ENCODE results near the gene SPATA2L. TPM values are rescaled to one million over a fixed set of nuclear protein-coding genes. Genes with fewer than 3 reads are reported as not detected.

SPATA2L gene
- polyA plus RNA-seq, 1 donor (not counting 4 experiments of a cell fraction or from before 2014, with no cell fraction given) = 1.7 TPM

DNA sequence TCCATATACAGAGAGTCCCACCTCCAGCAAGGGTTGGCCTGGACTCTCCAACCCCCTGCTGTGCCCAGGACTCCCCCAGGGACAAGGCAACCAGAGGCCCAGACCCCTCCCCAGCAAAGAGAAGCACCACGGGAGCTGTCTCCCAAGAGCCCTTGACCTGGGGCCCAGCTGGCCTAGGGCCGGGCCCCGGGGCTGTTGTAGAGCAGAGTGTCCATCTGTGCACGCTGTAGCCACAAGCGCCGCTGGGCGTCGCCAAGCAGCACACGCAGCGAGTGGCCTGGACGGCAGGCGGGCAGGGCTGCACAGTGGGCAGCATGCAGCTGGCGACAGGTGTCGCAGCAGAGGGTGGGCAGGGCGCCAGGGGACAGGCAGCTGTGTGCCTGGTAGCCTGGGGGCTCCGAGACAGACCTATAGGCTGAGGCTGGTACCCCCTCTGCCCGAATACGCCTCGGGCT, 4.3 kb downstream of the SPATA2L start:
- Histone ChIP-seq H3K4me2 (ENCODE audit: control insufficient read depth, extremely low read depth, insufficient read depth, low read depth, low read length) (no peak overlapping the region), H3K36me3 (ENCODE audit: control insufficient read depth in 2 of 2, extremely low read depth in 1 of 2, insufficient read depth in 2 of 2, low read length in 2 of 2) (peaks cover 22 to 23% of the 10 kb centered on the region in 2 experiments), H2AFZ (ENCODE audit: control insufficient read depth, low read length) (no peak overlapping the region), H3K27me3 (ENCODE audit: control insufficient read depth, extremely low read depth, insufficient read depth, low read length) (no peaks in the 10 kb centered on the region), H3K9me1 (ENCODE audit: control insufficient read depth, extremely low read depth, insufficient read depth, low read length) (no peaks in the 10 kb centered on the region), H3K9me3 (ENCODE audit: control insufficient read depth, low read depth, low read length) (no peaks in the 10 kb centered on the region), H3K9ac (ENCODE audit: control insufficient read depth, extremely low read depth, insufficient read depth, low read length) (no peak overlapping the region), H3K27ac (ENCODE audit: control insufficient read depth, insufficient read depth, low read length) (no peak overlapping the region), H3K4me1 (ENCODE audit: control insufficient read depth, extremely low read depth, insufficient read depth, low read length) (peaks cover 10% of the 10 kb centered on the region), H3K4me3 (ENCODE audit: control insufficient read depth in 2 of 3, extremely low read depth in 1 of 3, insufficient read depth in 2 of 3, low read depth in 1 of 3, low read length in 3 of 3) (no peak overlapping the region), H3K79me2 (ENCODE audit: control insufficient read depth, insufficient read depth, low read length) (no peaks in the 10 kb centered on the region), H4K20me1 (ENCODE audit: control insufficient read depth, extremely low read depth, insufficient read depth, low read length) (no peaks in the 10 kb centered on the region)
- dilution Hi-C loops (cut with MboI; ENCODE audit: extremely low pct_ligation_motif_present, low sequenced_read_pairs) = no loop called here
- FAIRE-seq (no peak), DNase-seq (ENCODE audit: low read depth, low spot score) (no peak)
- TF ChIP-seq, protein P1, sequence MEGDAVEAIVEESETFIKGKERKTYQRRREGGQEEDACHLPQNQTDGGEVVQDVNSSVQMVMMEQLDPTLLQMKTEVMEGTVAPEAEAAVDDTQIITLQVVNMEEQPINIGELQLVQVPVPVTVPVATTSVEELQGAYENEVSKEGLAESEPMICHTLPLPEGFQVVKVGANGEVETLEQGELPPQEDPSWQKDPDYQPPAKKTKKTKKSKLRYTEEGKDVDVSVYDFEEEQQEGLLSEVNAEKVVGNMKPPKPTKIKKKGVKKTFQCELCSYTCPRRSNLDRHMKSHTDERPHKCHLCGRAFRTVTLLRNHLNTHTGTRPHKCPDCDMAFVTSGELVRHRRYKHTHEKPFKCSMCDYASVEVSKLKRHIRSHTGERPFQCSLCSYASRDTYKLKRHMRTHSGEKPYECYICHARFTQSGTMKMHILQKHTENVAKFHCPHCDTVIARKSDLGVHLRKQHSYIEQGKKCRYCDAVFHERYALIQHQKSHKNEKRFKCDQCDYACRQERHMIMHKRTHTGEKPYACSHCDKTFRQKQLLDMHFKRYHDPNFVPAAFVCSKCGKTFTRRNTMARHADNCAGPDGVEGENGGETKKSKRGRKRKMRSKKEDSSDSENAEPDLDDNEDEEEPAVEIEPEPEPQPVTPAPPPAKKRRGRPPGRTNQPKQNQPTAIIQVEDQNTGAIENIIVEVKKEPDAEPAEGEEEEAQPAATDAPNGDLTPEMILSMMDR (optimal IDR thresholded peaks at IDR 0.05 in 1 of 3, IDR thresholded peaks at IDR 0.05 in 1 of 3, conservative IDR thresholded peaks at IDR 0.05 in 1 of 3; ENCODE audit: extremely low read depth in 1 of 3, insufficient read depth in 2 of 3, low read length in 3 of 3) = no peak
- TF ChIP-seq EZH2 (IDR thresholded peaks at IDR 0.05; ENCODE audit: low read length) = no peak

GRCh38 chr16:89696670-89697128, 4.8 kb downstream of the SPATA2L start:
- no peaks in the 10 kb centered on the region for H3K27me3 ChIP-seq (ENCODE audit: control insufficient read depth, extremely low read depth, insufficient read depth, low read length)
- TF ChIP-seq, protein P1 (optimal IDR thresholded peaks at IDR 0.05 in 1 of 3, IDR thresholded peaks at IDR 0.05 in 1 of 3, conservative IDR thresholded peaks at IDR 0.05 in 1 of 3; ENCODE audit: extremely low read depth in 1 of 3, insufficient read depth in 2 of 3, low read length in 3 of 3) = no peak
- no peak for TF ChIP-seq EZH2 (IDR thresholded peaks at IDR 0.05; ENCODE audit: low read length)
- no peaks in the 10 kb centered on the region for H3K79me2 ChIP-seq (ENCODE audit: control insufficient read depth, insufficient read depth, low read length)
- H3K9me3 ChIP-seq (ENCODE audit: control insufficient read depth, low read depth, low read length) = no peaks in the 10 kb centered on the region
- no peak overlapping the region for H3K4me3 ChIP-seq (ENCODE audit: control insufficient read depth in 2 of 3, extremely low read depth in 1 of 3, insufficient read depth in 2 of 3, low read depth in 1 of 3, low read length in 3 of 3)
- H3K4me2 ChIP-seq (ENCODE audit: control insufficient read depth, extremely low read depth, insufficient read depth, low read depth, low read length) = no peak overlapping the region
- dilution Hi-C loops (cut with MboI; ENCODE audit: extremely low pct_ligation_motif_present, low sequenced_read_pairs) = no loop called here
- no peak overlapping the region for H3K9ac ChIP-seq (ENCODE audit: control insufficient read depth, extremely low read depth, insufficient read depth, low read length)
- no peak overlapping the region for H3K27ac ChIP-seq (ENCODE audit: control insufficient read depth, insufficient read depth, low read length)
- H2AFZ ChIP-seq (ENCODE audit: control insufficient read depth, low read length) = no peak overlapping the region
- no peaks in the 10 kb centered on the region for H4K20me1 ChIP-seq (ENCODE audit: control insufficient read depth, extremely low read depth, insufficient read depth, low read length)
- FAIRE-seq (no peak), DNase-seq (ENCODE audit: low read depth, low spot score) (no peak)
- H3K36me3 ChIP-seq (ENCODE audit: control insufficient read depth in 2 of 2, extremely low read depth in 1 of 2, insufficient read depth in 2 of 2, low read length in 2 of 2) = peaks cover 24 to 26% of the 10 kb centered on the region in 2 experiments
- no peaks in the 10 kb centered on the region for H3K9me1 ChIP-seq (ENCODE audit: control insufficient read depth, extremely low read depth, insufficient read depth, low read length)
- H3K4me1 ChIP-seq (ENCODE audit: control insufficient read depth, extremely low read depth, insufficient read depth, low read length) = peaks cover 9% of the 10 kb centered on the region
